ENCODE measurements around the gene KIF3B.
"Not testable (repeated sequence)": the region's sequence is repeated elsewhere in the genome, so short reads cannot be mapped to it uniquely, and the experiment has no call there.

The KIF3B gene

GRCh38 chr20:32238483-32239425, 38.7 kb upstream of the KIF3B start:
- Mint-ChIP-seq H3K27ac (no peak overlapping the region), H3K27me3 (no peaks in the 10 kb centered on the region), H3K4me1 (ENCODE audit: low read depth) (peaks cover 17% of the 10 kb centered on the region), H3K9me3 (ENCODE audit: low read depth) (no peaks in the 10 kb centered on the region), H3K4me3 (no peak overlapping the region), H3K36me3 (peaks cover 6% of the 10 kb centered on the region)

GRCh38 chr20:32240205-32240604, 37.2 kb upstream of the KIF3B start:
- no peaks in the 10 kb centered on the region for H3K27me3 Mint-ChIP-seq
- no peaks in the 10 kb centered on the region for H3K9me3 Mint-ChIP-seq (ENCODE audit: low read depth)
- no peak overlapping the region for H3K4me3 Mint-ChIP-seq
- H3K4me1 Mint-ChIP-seq (ENCODE audit: low read depth) = peaks cover 17% of the 10 kb centered on the region
- H3K27ac Mint-ChIP-seq = no peak overlapping the region
- H3K36me3 Mint-ChIP-seq = peaks cover 6% of the 10 kb centered on the region

GRCh38 chr20:32241807-32242206, 35.6 kb upstream of the KIF3B start:
- Mint-ChIP-seq H3K36me3 (no peaks in the 10 kb centered on the region), H3K9me3 (ENCODE audit: low read depth) (no peaks in the 10 kb centered on the region), H3K4me1 (ENCODE audit: low read depth) (peaks cover 19% of the 10 kb centered on the region), H3K4me3 (no peak overlapping the region), H3K27ac (no peak overlapping the region), H3K27me3 (no peaks in the 10 kb centered on the region)

GRCh38 chr20:32244150-32244823, 33.2 kb upstream of the KIF3B start:
- peaks cover 26% of the 10 kb centered on the region for H3K4me1 Mint-ChIP-seq (ENCODE audit: low read depth)
- no peaks in the 10 kb centered on the region for H3K9me3 Mint-ChIP-seq (ENCODE audit: low read depth)
- H3K36me3 Mint-ChIP-seq = no peaks in the 10 kb centered on the region
- no peaks in the 10 kb centered on the region for H3K27me3 Mint-ChIP-seq
- no peak overlapping the region for H3K27ac Mint-ChIP-seq
- no peak overlapping the region for H3K4me3 Mint-ChIP-seq

GRCh38 chr20:32244959-32245358, 32.5 kb upstream of the KIF3B start:
- Mint-ChIP-seq H3K9me3 (ENCODE audit: low read depth) (no peaks in the 10 kb centered on the region), H3K4me3 (no peak overlapping the region), H3K36me3 (no peaks in the 10 kb centered on the region), H3K27ac (no peak overlapping the region), H3K4me1 (ENCODE audit: low read depth) (peaks cover 29% of the 10 kb centered on the region), H3K27me3 (no peaks in the 10 kb centered on the region)

GRCh38 chr20:32246208-32246607, 31.2 kb upstream of the KIF3B start:
- not testable (repeated sequence) for H3K27me3 Mint-ChIP-seq; H3K36me3 Mint-ChIP-seq; H3K9me3 Mint-ChIP-seq (ENCODE audit: low read depth); H3K4me3 Mint-ChIP-seq
- peaks cover 24% of the 10 kb centered on the region for H3K4me1 Mint-ChIP-seq (ENCODE audit: low read depth)
- peak overlapping the region; percentile 18 for H3K27ac Mint-ChIP-seq

- no peak overlapping the region for H3K4me3 Mint-ChIP-seq
- peaks cover 3% of the 10 kb centered on the region for H3K9me3 Mint-ChIP-seq (ENCODE audit: low read depth)
- H3K36me3 Mint-ChIP-seq = peaks cover 2% of the 10 kb centered on the region
- no peaks in the 10 kb centered on the region for H3K27me3 Mint-ChIP-seq
- peaks cover 42% of the 10 kb centered on the region for H3K4me1 Mint-ChIP-seq (ENCODE audit: low read depth)
- peak overlapping the region; percentile 67 for H3K27ac Mint-ChIP-seq
These were observed 29.4 kb upstream of the KIF3B start for GRCh38 chr20:32248043-32248442.

- Mint-ChIP-seq H3K4me1 (ENCODE audit: low read depth) (peaks cover 50% of the 10 kb centered on the region), H3K4me3 (peak overlapping the region; percentile 58), H3K27ac (peak overlapping the region; percentile 95), H3K27me3 (no peaks in the 10 kb centered on the region), H3K9me3 (ENCODE audit: low read depth) (peaks cover 3% of the 10 kb centered on the region), H3K36me3 (peaks cover 4% of the 10 kb centered on the region)
These were observed 28.3 kb upstream of the KIF3B start for GRCh38 chr20:32249030-32249738.

- H3K27me3 Mint-ChIP-seq = no peaks in the 10 kb centered on the region
- H3K4me3 Mint-ChIP-seq = peak overlapping the region; percentile 84
- peaks cover 4% of the 10 kb centered on the region for H3K36me3 Mint-ChIP-seq
- peaks cover 56% of the 10 kb centered on the region for H3K4me1 Mint-ChIP-seq (ENCODE audit: low read depth)
- H3K27ac Mint-ChIP-seq = peak overlapping the region; percentile 98
- H3K9me3 Mint-ChIP-seq (ENCODE audit: low read depth) = peaks cover 3% of the 10 kb centered on the region
These were observed 26.0 kb upstream of the KIF3B start for GRCh38 chr20:32251470-32251869.

GRCh38 chr20:32252189-32252588, 25.3 kb upstream of the KIF3B start:
- Mint-ChIP-seq H3K27ac (peak overlapping the region; percentile 98), H3K4me3 (peak overlapping the region; percentile 84), H3K36me3 (peaks cover 4% of the 10 kb centered on the region), H3K9me3 (ENCODE audit: low read depth) (peaks cover 3% of the 10 kb centered on the region), H3K4me1 (ENCODE audit: low read depth) (peaks cover 63% of the 10 kb centered on the region), H3K27me3 (no peaks in the 10 kb centered on the region)

GRCh38 chr20:32260973-32261372, 16.5 kb upstream of the KIF3B start:
- H3K27me3 Mint-ChIP-seq; H3K4me3 Mint-ChIP-seq; H3K36me3 Mint-ChIP-seq; H3K27ac Mint-ChIP-seq; H3K9me3 Mint-ChIP-seq (ENCODE audit: low read depth): not testable (repeated sequence)
- peaks cover 13% of the 10 kb centered on the region for H3K4me1 Mint-ChIP-seq (ENCODE audit: low read depth)

- Mint-ChIP-seq H3K27ac (no peak overlapping the region), H3K4me1 (ENCODE audit: low read depth) (peaks cover 8% of the 10 kb centered on the region)
These were observed 15.8 kb upstream of the KIF3B start for GRCh38 chr20:32261644-32262043.

GRCh38 chr20:32263398-32263954, 14.0 kb upstream of the KIF3B start:
- no peak overlapping the region for H3K4me3 Mint-ChIP-seq

More at GRCh38 chr20:32261644-32262043, 15.8 kb upstream of the KIF3B start:
- no peaks in the 10 kb centered on the region for H3K36me3 Mint-ChIP-seq
- H3K9me3 Mint-ChIP-seq (ENCODE audit: low read depth) = no peaks in the 10 kb centered on the region
- no peaks in the 10 kb centered on the region for H3K27me3 Mint-ChIP-seq
- no peak overlapping the region for H3K4me3 Mint-ChIP-seq

GRCh38 chr20:32271620-32272019, 5.8 kb upstream of the KIF3B start:
- H3K27ac Mint-ChIP-seq = no peak overlapping the region
- no peaks in the 10 kb centered on the region for H3K9me3 Mint-ChIP-seq (ENCODE audit: low read depth)
- peaks cover 14% of the 10 kb centered on the region for H3K4me1 Mint-ChIP-seq (ENCODE audit: low read depth)
- no peak overlapping the region for H3K4me3 Mint-ChIP-seq
- H3K27me3 Mint-ChIP-seq = no peaks in the 10 kb centered on the region
- H3K36me3 Mint-ChIP-seq = no peaks in the 10 kb centered on the region

More at GRCh38 chr20:32263398-32263954, 14.0 kb upstream of the KIF3B start:
- Mint-ChIP-seq H3K27ac (no peak overlapping the region), H3K36me3 (no peaks in the 10 kb centered on the region), H3K9me3 (ENCODE audit: low read depth) (no peaks in the 10 kb centered on the region), H3K27me3 (no peaks in the 10 kb centered on the region), H3K4me1 (ENCODE audit: low read depth) (no peaks in the 10 kb centered on the region)

Data from activated naive CD8-positive, alpha-beta T cell (primary cell).